Astrocyte (in vitro differentiated cells and primary cell): ENCODE data around the gene DNAJB6.

Experiments
- CTCF ChIP-seq: IDR thresholded peaks from 2 replicates; pipeline ENCODE4 v1.5.1; 2011; ENCODE audit warnings: low read depth, mild to moderate bottlenecking, inconsistent platforms, low read length, moderate library complexity; ENCODE audit not compliant: insufficient read depth
- EZH2 ChIP-seq: IDR thresholded peaks from 2 replicates; pipeline ENCODE4 v1.6.1; 2012; ENCODE audit warnings: mild to moderate bottlenecking, low read length, inconsistent platforms; ENCODE audit not compliant: insufficient read depth

DNA sequence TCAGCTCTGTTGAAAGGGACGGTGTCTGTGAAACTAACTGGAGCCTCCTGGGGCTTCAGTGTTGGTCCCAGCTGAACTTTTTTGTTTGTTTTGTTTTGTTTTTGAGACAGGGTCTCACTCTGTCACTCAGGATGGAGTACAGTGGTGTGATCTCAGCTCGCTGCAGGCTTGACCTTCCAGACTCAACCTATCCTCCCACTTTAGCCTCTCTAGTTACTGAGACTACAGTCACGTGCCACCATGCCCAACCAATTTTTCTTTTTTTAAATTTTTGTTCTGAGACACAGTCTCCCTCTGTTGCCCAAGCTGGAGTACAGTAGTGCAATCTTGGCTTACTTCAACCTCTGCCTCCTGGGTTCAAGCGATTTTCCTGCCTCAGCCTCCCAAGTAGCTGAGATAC lies 13.4 kb upstream of the DNAJB6 start:
- no peak for TF ChIP-seq CTCF
- no peak for TF ChIP-seq EZH2
